GM04503 (cell line): ENCODE data around the gene URB2.
A peak's percentile ranks its signal among the peaks of the same experiment; 100 is the strongest.
"Not testable (repeated sequence)": the region's sequence is repeated elsewhere in the genome, so short reads cannot be mapped to it uniquely, and the experiment has no call there.

ENCODE experiments used
- DNase-seq: peaks from one replicate; pipeline ENCODE4 v3.0.0-alpha.2; 2012; ENCODE audit warnings: low read depth

Gene URB2

DNA sequence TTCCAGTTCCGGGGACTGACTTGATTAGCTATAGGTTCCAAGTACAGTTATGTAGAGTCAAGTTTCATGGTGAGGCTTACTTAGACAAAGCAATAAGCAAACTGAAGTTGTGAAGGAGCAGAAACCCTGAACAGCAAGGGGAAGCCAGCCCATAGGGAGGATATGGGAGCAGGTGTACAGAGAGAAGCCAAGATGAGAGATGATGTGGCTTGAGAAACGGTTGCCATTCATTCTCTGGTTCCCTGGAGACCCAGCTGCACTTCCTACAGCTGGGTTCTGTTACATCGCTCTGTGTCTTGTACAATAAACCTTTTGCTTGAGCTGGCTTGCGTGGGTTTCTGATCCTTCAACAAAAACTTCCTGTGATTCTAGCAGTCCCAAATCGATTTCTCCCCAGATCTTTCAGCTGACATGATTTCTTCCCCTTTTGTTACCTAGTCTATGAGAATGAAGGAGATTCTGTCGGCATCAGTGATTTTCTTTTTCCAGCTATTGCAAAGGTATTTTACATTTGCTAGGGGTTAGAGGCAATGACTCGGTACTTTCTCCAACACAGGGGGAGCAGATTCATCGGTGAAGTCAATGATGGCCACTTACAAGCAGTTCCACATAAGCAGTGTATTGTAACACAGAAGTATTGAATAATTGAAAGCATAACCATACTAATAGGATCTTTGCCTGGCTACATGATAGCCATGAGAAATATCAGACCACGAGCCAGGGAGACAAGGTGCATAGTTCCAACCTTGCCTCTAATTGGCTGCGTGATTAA, 67.3 kb downstream of the URB2 start:
- no peak for DNase-seq

DNA sequence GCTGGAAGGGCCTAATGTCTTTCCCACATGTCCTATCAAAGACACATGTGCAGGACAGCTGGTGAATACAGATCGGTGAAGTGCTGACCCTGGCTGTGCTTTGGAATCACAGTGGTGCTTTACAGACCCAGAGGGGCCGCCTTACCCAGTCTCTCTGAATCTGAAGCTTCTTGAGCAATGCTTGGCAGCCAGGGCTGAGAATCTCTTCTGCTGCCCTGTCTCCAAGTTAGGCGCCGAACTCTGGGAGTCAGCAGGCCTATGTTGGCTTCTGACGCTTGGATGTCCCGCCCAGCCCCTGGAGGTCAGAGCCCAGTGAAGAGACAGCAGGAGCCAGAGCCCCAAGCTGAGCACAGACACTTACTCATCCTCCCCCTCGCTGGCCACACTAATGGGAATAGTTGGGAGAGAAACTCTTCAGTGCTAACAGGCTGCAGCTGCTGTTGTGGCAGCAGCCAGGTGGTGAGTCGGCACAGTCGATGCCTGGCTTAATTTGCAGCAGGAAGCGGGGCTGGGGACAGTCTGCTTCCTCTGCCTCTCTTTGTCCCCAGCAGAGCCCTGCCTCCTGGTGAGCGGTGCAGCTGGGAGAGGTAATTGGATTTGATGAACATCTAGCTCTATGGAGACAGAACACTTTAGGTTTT, 68.1 kb downstream of the URB2 start:
- DNase-seq, result peak; percentile 22

DNA sequence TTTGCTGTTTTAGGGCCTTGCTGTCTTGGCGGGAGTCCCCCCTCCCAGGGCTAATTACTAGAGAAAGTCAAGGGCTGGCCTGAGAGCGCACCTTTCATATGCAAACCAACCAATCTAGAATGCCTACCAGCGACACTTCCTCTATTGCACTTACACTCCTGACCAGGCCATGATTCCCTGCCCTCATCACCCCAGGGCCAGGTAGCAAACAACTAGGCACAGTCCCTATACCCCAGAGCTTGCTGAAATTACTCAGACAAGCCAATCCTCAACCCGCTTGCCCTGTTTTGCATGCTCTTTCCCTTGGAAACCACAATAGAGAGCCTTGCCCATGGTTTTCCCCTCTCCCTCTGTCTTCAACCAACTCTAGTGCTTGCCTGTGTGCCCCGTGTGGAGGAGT, 70.3 kb downstream of the URB2 start:
- DNase-seq, result no peak

DNA sequence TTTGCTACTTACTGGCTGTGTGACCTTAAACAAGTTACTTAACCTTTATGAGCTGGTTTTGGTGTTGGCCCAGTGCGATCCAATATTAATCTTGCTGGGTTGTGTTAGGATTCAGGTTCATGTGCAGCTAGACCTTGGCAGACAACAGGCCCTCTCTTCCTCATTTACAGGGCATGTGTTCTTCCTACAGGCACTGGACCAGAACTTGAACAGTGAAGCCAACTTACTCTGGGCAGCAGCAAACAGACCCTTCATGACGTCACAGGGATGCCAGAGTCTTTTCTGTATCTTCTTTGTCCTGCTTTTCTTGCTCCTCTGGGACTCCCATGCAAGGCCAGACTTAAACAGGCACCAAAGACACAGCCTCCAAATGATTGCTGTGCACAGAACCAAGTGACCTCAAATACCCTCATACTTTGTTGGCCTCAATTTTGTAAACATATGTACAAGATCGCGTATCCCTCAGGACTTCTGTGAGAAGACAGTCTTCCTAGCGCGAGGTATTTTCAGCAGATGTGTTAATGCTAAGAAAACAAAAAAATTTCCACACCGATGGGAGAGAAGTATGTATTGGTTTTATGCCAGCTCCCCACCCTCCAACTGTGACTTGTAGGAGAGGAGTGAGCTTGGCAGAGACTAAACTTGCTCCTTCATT, 73.7 kb downstream of the URB2 start:
- DNase-seq, result no peak

DNA sequence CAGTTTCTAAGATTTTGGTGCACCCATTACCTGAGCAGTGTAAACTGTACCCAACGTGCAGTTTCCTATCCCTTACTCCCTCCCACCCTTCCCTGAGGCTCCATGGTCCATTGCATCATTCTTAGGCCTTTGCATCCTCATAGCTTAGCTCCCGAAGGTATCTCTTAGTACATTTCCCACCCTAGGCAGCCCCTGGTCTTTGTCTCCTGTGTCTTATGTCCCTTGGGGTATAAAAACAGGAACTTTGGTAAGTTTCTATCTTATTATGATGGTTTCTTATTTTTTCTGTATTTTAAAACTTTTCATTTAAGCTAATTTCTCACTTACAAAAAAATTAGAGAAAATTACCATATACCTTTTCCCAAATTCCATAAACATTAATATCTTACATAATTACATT, 78.1 kb downstream of the URB2 start:
- no peak for DNase-seq

DNA sequence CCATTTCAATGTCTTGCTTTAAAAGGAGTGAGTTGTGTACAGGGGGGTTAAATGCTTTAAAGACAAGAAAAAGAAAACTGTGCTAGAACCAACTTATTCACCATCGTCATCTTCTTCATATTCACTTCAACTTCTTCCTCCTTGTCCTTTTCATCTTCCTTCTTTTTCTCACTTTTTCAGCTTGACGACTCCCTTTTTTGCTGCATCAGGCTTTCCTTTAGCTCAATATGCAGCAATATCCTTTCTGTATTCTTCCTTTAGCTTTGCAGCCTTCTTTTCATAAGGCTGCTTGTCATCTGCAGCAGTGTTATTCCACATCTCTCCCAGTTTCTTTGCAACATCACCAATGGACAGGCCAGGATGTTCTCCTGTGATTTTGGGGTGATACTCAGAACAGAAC, 79.1 kb downstream of the URB2 start:
- DNase-seq, result not testable (repeated sequence)

DNA sequence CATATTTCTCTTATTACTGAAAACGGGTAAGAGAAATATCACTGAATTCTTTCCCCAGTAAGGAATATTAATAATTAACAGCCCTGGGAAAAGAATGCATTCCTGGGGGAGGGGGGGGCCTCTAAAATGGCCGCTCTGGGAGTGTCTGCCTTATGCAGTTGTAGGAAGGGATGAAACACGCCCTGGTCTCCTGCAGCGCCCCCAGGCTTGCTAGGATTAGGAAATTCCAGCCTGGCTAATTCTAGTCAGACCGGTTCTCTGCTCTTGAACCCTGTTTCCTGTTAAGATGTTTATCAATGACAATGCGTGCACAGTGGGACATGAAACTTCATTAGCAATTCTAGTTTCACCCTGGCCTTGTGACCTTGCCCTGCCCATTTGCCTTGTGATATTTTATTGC, 81.1 kb downstream of the URB2 start:
- DNase-seq, result not testable (repeated sequence)

DNA sequence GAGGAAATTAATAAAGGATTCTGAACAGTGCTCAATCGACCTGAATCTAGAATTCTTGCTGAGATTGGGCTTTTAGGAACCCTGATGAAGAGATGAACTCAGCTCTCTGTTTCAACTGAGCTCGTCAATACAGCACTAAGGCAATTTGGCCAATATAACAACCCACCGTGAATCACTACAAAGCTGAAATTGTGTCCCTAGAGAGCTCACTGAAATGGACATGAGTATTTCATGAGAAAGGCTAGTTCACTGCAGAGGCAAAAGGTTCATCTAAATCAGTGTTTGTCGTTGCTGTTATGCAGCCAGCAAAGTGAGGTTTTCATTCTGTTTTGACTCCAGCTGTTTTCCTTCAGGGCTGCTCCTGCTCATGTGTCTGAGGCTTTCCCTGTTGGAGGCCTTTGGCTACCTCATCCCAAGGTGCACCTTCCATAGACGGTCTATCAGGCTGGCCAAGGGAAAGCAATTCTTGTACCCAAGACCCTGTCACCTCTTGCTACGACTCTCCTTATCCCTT, 83.5 kb downstream of the URB2 start:
- no peak for DNase-seq
